Smooth muscle cell (in vitro differentiated cells): Measurements from ENCODE around the gene SRPK2. TPM values are rescaled to one million over a fixed set of nuclear protein-coding genes. Genes with fewer than 3 reads are reported as not detected.

Experiments
- DNase-seq: peaks from one replicate; lab custom pipeline; 2025; ENCODE audit not compliant: unreplicated experiment; lab: John Stamatoyannopoulos, UW
- H2AFZ ChIP-seq: fragments of 200-600 bp; sonication (generic); 2 replicates; pipeline ENCODE4 v1.6.0; 2016; ENCODE audit warnings: antibody characterized with exemption, low read depth, mild to moderate bottlenecking
- H3F3A ChIP-seq: fragments of 200-600 bp; sonication (generic); 2 replicates; pipeline ENCODE4 v1.6.0; 2017; ENCODE audit warnings: antibody characterized with exemption, low read depth
- H3K27ac ChIP-seq: fragments of 200-600 bp; sonication (generic); 2 replicates; pipeline ENCODE4 v1.5.1; 2016; ENCODE audit warnings: low read depth, mild to moderate bottlenecking
- H3K27me3 ChIP-seq: fragments of 200-600 bp; sonication (generic); 2 replicates; pipeline ENCODE4 v1.6.1; 2016; ENCODE audit warnings: low read depth, mild to moderate bottlenecking
- H3K36me3 ChIP-seq: fragments of 200-600 bp; sonication (generic); 2 replicates; pipeline ENCODE4 v1.5.1; 2016; ENCODE audit warnings: low read depth
- H3K4me1 ChIP-seq: fragments of 200-600 bp; sonication (generic); 2 replicates; pipeline ENCODE4 v1.5.1; 2016; ENCODE audit warnings: low read depth
- H3K4me2 ChIP-seq: fragments of 200-600 bp; sonication (generic); 2 replicates; pipeline ENCODE4 v1.6.0; 2016; ENCODE audit warnings: mild to moderate bottlenecking
- H3K4me3 ChIP-seq: fragments of 200-600 bp; sonication (generic); 2 replicates; pipeline ENCODE4 v1.5.1; 2016; ENCODE audit warnings: mild to moderate bottlenecking
- H3K79me2 ChIP-seq: fragments of 200-600 bp; sonication (generic); 2 replicates; pipeline ENCODE4 v1.6.0; 2016; ENCODE audit warnings: low read depth, mild to moderate bottlenecking
- H3K9ac ChIP-seq: fragments of 200-600 bp; sonication (generic); 2 replicates; pipeline ENCODE4 v1.6.0; 2016; ENCODE audit warnings: low read depth
- H3K9me3 ChIP-seq: fragments of 200-600 bp; sonication (generic); replicated peaks from 2 replicates; pipeline ENCODE4 v1.5.1; 2016; ENCODE audit warnings: low read depth
- H4K20me1 ChIP-seq: fragments of 200-600 bp; sonication (generic); 2 replicates; pipeline ENCODE4 v1.6.0; 2016; ENCODE audit warnings: low read depth
- CTCF ChIP-seq: fragments of 200-600 bp; sonication (generic); IDR thresholded peaks from 2 replicates; pipeline ENCODE4 v1.5.1; 2017; ENCODE audit warnings: borderline replicate concordance, mild to moderate bottlenecking, antibody characterized with exemption; ENCODE audit not compliant: insufficient read depth, poor library complexity, severe bottlenecking
- whole genome bisulfite sequencing: methylation state at CpG from one replicate; pipeline ENCODE4 v1.1.7; 2016; ENCODE audit warnings: low lambda C conversion rate; 5-methylcytosine and 5-hydroxymethylcytosine counted together
- polyA plus RNA-seq: library from polyadenylated mRNA; unstranded; fragments of >200 nt; fragmentation: Nextera tagmentation; extraction: Ambion mirVana; gene quantifications from 2 replicates; pipeline ENCODE4 v1.2.1, GENCODE V29; 2016
- total RNA-seq: library from RNA; depleted of rRNA; stranded (reverse); fragments of >200 nt; gene quantifications from 2 replicates; pipeline ENCODE4 v1.2.3, GENCODE V29; 2014

SRPK2 gene
- total and polyA plus RNA-seq, 2 experiments from 2014 or later = 21.9 to 28.0 TPM

GRCh38 chr7:105212212-105212611 is 176.5 kb downstream of the SRPK2 start:
- Histone ChIP-seq H3K79me2 (peaks cover 88% of the 10 kb centered on the region), H2AFZ (no peak overlapping the region), H3K4me1 (peaks cover 3% of the 10 kb centered on the region), H3F3A (no peaks in the 10 kb centered on the region), H3K27me3 (no peaks in the 10 kb centered on the region), H3K9ac (no peak overlapping the region), H3K9me3 (no peaks in the 10 kb centered on the region), H3K4me2 (no peak overlapping the region), H3K27ac (no peak overlapping the region), H3K4me3 (no peak overlapping the region), H3K36me3 (no peaks in the 10 kb centered on the region), H4K20me1 (peaks cover 96% of the 10 kb centered on the region)
- TF ChIP-seq CTCF = no peak
- WGBS = 89% methylated on average over 1 of the region's 1 CpG
- no peak for DNase-seq

GRCh38 chr7:105210721-105211205 is 178.0 kb downstream of the SRPK2 start:
- H3K27ac ChIP-seq = no peak overlapping the region
- no peak for DNase-seq
- 88% methylated on average over 5 of the region's 5 CpGs for WGBS
- no peaks in the 10 kb centered on the region for H3K27me3 ChIP-seq
- H3K9me3 ChIP-seq = no peaks in the 10 kb centered on the region
- peaks cover 96% of the 10 kb centered on the region for H4K20me1 ChIP-seq
- no peak overlapping the region for H3K4me3 ChIP-seq
- no peak overlapping the region for H2AFZ ChIP-seq
- no peaks in the 10 kb centered on the region for H3F3A ChIP-seq
- peaks cover 83% of the 10 kb centered on the region for H3K79me2 ChIP-seq
- H3K9ac ChIP-seq = no peak overlapping the region
- no peak for TF ChIP-seq CTCF
- peaks cover 3% of the 10 kb centered on the region for H3K4me1 ChIP-seq
- H3K4me2 ChIP-seq = no peak overlapping the region
- no peaks in the 10 kb centered on the region for H3K36me3 ChIP-seq

- peaks cover 74% of the 10 kb centered on the region for H3K79me2 ChIP-seq
- no peaks in the 10 kb centered on the region for H3K36me3 ChIP-seq
- WGBS = 83% methylated on average over 3 of the region's 3 CpGs
- H4K20me1 ChIP-seq = peaks cover 94% of the 10 kb centered on the region
- no peaks in the 10 kb centered on the region for H3K9me3 ChIP-seq
- no peak overlapping the region for H3K4me2 ChIP-seq
- no peaks in the 10 kb centered on the region for H3F3A ChIP-seq
- no peaks in the 10 kb centered on the region for H3K27me3 ChIP-seq
- H3K9ac ChIP-seq = no peak overlapping the region
- DNase-seq = no peak
- peaks cover 3% of the 10 kb centered on the region for H3K4me1 ChIP-seq
- H3K4me3 ChIP-seq = no peak overlapping the region
- no peak overlapping the region for H2AFZ ChIP-seq
- no peak for TF ChIP-seq CTCF
- no peak overlapping the region for H3K27ac ChIP-seq
Observed at GRCh38 chr7:105209870-105210269, 178.9 kb downstream of the SRPK2 start.

- H3K4me2 ChIP-seq = no peak overlapping the region
- H4K20me1 ChIP-seq = peaks cover 94% of the 10 kb centered on the region
- 91% methylated on average over 1 of the region's 1 CpG for WGBS
Observed at GRCh38 chr7:105209433-105209832, 179.3 kb downstream of the SRPK2 start.

More at GRCh38 chr7:105209433-105209832, 179.3 kb downstream of the SRPK2 start:
- no peak overlapping the region for H2AFZ ChIP-seq
- H3F3A ChIP-seq = no peaks in the 10 kb centered on the region
- no peaks in the 10 kb centered on the region for H3K27me3 ChIP-seq
- TF ChIP-seq CTCF = no peak
- peaks cover 70% of the 10 kb centered on the region for H3K79me2 ChIP-seq
- H3K27ac ChIP-seq = no peak overlapping the region
- H3K4me1 ChIP-seq = peaks cover 3% of the 10 kb centered on the region
- H3K36me3 ChIP-seq = no peaks in the 10 kb centered on the region
- H3K9me3 ChIP-seq = no peaks in the 10 kb centered on the region
- no peak overlapping the region for H3K4me3 ChIP-seq
- no peak overlapping the region for H3K9ac ChIP-seq
- no peak for DNase-seq
